SH-SY5Y (cell line): ENCODE data around the gene PCSK7.

Source experiments
- GATA2 ChIP-seq: IDR thresholded peaks from 2 replicates; pipeline ENCODE4 v1.6.1; 2011; ENCODE audit warnings: mild to moderate bottlenecking, low read depth, low read length
- GATA3 ChIP-seq: IDR thresholded peaks from 2 replicates; pipeline ENCODE4 v1.6.1; 2011; ENCODE audit warnings: low read depth, mild to moderate bottlenecking, low read length, moderate library complexity

PCSK7 gene

DNA sequence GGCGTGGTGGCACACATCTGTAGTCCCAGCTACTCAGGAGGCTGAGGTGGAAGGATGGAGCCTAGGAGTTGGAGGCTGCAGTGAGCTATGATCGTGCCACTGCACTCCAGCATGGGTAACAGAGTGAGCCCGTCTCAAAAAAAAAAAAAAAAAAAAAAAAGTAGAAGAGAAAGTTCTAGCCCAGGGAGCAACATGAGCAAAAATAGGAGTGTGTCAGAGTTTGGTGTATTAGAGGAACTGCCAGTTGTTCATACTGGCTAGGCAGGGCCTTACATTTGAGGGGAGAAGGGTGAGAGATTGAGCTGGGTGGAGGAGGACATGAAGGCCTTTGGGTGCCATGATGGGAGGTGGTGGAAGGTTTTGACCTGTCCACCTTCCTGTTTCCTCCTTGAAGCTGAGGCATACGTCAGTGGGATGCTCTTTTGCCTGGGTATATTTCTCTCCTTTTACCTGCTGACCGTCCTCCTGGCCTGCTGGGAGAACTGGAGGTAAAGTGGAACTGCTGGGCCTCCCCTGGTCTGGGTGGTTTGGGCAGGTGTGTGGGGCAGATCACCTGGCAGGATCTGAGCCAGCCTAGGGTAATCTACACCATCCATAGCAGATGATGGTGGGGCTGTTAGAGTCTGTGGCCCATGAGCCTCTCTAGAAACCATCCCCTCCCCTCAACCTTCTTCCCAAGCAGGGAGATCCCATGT lies 46.0 kb downstream of the PCSK7 start:
- no peak for TF ChIP-seq GATA3
- no peak for TF ChIP-seq GATA2

DNA sequence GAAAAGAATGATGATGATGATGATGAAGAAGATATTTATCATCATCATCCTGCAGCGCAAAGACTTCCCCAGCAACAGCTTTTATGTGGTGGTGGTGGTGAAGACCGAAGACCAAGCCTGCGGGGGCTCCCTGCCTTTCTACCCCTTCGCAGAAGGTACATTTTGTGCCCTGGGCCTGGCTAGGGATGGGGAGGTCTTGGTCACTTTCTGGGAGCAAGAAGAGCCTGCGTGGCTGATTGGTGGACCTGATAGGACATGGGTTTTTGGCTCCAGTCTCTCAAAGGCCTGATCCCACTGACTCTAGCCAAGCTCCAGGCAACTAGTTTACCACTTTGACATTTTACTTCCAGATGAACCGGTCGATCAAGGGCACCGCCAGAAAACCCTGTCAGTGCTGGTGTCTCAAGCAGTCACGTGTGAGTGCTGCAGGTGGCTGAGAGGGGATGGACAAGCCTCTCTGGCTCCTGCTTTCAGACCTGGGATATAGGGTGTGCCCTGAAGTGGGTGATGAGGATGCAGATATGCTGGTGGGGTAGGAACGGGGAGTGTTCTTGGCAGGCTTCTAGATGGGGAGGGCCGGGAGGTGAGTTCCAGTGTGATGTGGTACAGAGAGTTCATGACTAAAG lies 48.0 kb downstream of the PCSK7 start:
- no peak for TF ChIP-seq GATA2
- TF ChIP-seq GATA3: no peak

GRCh38 chr11:117182551-117182935 lies 49.3 kb downstream of the PCSK7 start:
- TF ChIP-seq GATA3: no peak
- TF ChIP-seq GATA2: no peak

DNA sequence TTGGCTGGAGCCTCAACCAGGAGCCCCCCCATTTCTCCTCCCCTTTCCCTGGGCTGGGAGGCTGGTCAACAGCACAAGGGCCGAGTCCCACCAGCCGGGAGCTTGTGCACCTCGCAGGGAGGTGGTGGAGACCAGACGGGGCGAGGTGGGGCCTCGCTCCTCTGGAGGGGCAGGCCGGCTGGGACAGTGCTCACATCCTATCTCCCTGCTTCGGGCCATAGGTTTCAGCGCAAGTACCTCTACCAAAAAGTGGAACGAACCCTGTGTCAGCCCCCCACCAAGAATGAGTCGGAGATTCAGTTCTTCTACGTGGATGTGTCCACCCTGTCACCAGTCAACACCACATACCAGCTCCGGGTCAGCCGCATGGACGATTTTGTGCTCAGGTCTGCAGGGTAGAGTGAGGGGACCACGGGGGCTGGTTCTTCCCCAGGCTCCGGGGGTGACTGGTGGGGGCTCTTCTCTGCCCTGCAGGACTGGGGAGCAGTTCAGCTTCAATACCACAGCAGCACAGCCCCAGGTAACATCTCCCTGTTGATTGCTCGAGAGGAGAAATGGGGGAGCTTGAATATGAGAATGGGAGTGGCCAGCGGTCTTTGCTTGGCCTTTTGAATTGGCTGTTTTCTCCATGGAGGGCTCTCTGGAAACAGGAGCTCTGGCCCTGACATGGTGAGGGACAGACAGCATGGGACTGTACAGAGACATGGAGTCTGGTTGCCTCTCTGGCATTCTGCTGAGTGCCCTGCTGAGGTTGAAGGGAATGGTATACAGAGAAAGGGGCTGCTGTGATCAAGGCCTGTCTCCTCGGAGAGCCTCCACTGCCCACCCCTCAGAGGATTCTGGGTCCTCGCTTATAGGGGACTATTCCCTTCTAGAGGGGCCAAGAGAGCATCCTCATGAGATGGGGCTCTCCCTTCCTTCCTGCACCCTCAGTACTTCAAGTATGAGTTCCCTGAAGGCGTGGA lies 50.0 kb downstream of the PCSK7 start:
- TF ChIP-seq GATA2 (no peak), GATA3 (no peak)

- TF ChIP-seq GATA2: no peak
- no peak for TF ChIP-seq GATA3
Observed at GRCh38 chr11:117180661-117181585, 51.0 kb downstream of the PCSK7 start.

GRCh38 chr11:117180020-117180419 lies 51.9 kb downstream of the PCSK7 start:
- TF ChIP-seq GATA3 (no peak), GATA2 (no peak)

DNA sequence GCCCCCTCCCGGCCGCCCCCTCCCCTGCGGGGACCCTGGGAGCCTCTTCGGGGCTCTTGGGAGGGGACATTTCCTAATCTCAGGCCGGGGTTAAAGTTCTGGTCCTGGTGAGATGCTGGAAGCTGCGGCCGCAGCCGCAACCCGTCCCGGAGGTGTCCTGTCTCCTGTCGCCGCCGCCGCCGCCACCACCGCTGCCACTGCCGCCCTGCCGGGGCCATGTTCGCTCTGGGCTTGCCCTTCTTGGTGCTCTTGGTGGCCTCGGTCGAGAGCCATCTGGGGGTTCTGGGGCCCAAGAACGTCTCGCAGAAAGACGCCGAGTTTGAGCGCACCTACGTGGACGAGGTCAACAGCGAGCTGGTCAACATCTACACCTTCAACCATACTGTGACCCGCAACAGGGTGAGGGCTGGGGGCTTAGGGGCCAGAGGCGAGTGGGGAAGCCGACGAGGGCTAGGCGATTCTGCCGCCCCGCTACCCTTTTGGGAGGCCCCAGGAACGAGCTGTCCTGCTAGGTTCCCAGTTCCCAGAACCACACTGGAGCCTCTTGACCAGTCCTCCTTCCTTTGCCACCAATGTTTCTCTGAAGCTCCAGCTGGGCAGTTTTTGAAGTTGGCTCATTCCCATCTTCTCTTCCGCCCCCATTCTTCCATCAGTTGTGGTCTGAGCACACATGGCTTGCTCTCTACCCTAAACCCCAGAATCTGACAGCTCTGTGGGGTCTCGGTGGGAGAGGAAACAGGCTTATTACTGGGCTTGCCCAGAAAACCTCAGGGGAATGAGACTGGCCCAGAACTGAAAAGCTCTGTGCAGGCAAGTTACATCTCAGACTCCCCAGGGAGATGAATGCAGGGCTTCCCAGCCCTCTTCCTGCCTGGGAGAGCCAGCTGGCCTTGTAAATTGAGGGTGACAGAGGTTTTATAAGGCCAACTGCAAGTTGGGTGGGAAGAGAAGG lies 52.5 kb downstream of the PCSK7 start:
- TF ChIP-seq GATA2 (no peak), GATA3 (no peak)

DNA sequence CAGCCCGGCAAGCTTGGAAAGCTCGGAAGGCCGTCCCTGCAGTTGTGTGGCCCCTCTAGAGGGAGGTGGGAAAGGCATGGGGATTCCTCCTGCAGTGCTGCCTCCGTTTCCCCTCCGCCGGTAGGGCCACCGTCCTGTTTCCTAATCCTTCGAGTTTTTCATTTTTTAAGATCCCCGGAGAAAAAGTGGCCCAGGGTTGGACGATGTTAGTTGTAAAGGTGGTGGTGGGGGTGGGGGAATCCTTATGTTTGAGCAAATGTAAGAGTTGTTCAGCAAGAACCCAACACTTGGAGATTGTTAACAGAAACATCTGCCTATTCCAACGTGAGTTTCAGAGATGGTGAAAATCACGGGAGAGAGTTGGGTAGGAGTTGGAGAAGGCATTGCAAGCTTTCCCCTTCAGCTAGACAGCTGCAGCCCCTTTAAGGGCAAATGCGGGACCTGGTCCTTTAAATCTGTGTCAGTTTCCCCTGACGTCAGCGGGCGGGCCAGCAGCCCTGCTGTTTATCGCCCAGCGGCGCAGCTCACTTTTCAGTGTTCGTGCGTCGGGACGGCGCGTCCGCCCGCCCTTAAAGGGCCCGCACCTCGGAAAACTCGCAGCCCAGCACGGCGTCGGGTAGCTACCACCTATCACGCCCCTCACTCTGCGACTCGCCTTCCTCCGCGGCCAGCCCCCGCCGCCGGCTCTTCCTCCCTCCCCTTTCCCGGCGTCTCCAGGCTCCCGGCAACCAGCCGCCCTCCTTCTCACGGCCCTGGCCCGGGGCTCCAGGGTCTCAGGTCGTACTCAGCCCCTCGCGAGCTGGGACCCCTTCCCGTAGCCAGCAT lies 53.5 kb downstream of the PCSK7 start, which contains the start of gene SIDT2:
TSS of gene SIDT2 (plus strand) at position 534 of the 825 bp plus-strand sequence. CDS start 521 bp downstream, outside the sequence.
- TF ChIP-seq GATA3 (no peak), GATA2 (no peak)

- no peak for TF ChIP-seq GATA2
- TF ChIP-seq GATA3: no peak
Observed at GRCh38 chr11:117177534-117178209, 54.2 kb downstream of the PCSK7 start.

- TF ChIP-seq GATA2 (no peak), GATA3 (no peak)
Observed at GRCh38 chr11:117176186-117176585, 55.7 kb downstream of the PCSK7 start.

- TF ChIP-seq GATA3 (no peak), GATA2 (no peak)
Observed at GRCh38 chr11:117175781-117176180, 56.1 kb downstream of the PCSK7 start.
